NB4 (cell line): ENCODE measurements around the gene PDE9A.

Experiments used
- CTCF ChIP-seq: IDR thresholded peaks from one replicate; pipeline ENCODE4 v1.5.1; 2012; ENCODE audit warnings: low read depth, low read length
- POLR2A ChIP-seq: IDR thresholded peaks from 2 replicates; pipeline ENCODE4 v1.6.1; 2011; ENCODE audit warnings: mild to moderate bottlenecking; ENCODE audit not compliant: insufficient read length; ENCODE audit errors: extremely low read depth

GRCh38 chr21:42764443-42764760 is 111.0 kb downstream of the PDE9A start:
- TF ChIP-seq CTCF, result no peak
- TF ChIP-seq POLR2A, result no peak
